Astrocyte (in vitro differentiated cells and primary cell): ENCODE results near the gene GGTLC2.
"Not testable (repeated sequence)": the region's sequence is repeated elsewhere in the genome, so short reads cannot be mapped to it uniquely, and the experiment has no call there.

Experiments
- CTCF ChIP-seq: IDR thresholded peaks from 2 replicates; pipeline ENCODE4 v1.5.1; 2011; ENCODE audit warnings: low read depth, mild to moderate bottlenecking, inconsistent platforms, low read length, moderate library complexity; ENCODE audit not compliant: insufficient read depth
- EZH2 ChIP-seq: IDR thresholded peaks from 2 replicates; pipeline ENCODE4 v1.6.1; 2012; ENCODE audit warnings: mild to moderate bottlenecking, low read length, inconsistent platforms; ENCODE audit not compliant: insufficient read depth

DNA sequence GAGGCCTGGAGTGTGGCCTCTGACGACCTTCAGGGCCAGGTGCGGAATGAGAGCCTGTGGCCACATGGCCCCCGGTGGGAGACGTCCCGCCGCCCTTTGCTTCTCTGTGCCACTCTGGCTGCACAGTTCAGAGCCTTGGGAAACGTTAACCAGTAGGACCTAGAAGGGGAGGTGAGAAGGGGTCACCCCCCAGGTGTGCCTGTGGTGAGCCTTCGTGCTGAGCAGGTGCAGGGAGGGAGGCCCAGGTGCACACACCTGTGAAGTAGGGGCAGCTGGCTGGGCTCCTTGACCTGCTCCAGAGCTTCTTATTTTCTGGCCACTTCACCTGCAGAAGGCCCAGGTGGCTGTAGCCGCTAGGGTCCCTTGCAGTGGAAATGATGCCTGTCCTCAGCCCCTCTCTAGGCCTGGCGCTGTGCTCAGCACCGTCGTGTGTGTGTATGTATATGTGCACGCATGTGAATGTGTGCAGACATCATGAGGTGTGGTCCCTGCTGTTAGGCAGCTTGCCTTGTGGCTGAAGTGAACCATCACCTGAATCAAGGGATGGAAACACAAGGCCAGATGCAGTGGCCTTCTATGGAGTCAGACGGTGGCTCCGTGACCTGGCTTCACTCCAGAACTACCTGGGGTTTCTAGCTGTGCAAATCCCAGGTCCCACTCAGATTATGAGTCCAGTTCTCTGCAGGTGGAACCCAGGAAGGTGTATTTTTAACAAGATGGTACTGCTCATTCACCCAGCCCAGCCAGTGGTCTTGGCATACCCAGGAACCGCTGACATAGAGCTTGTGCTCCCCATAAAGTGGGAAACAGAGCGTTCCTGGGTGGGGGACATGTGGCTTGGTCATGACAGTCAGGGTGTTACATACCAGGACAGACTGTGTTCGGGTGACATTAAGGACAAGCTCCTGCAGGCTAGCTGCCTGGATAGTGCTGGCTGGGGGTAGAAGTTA, 15.6 kb upstream of the GGTLC2 start:
- TF ChIP-seq CTCF, EZH2: not testable (repeated sequence)
